Measurements from ENCODE around the gene TLK1. TPM values are rescaled to one million over a fixed set of nuclear protein-coding genes. Genes with fewer than 3 reads are reported as not detected.
A peak's percentile ranks its signal among the peaks of the same experiment; 100 is the strongest.

Gene TLK1
- total and polyA plus RNA-seq, 2 experiments from 2014 or later = 9.2 to 21.8 TPM

- H3K4me3 ChIP-seq = no peak overlapping the region
- WGBS (ENCODE audit: low lambda C conversion rate, missing lambda C conversion rate) = 70% methylated on average over 2 of the region's 2 CpGs
- H3K27me3 ChIP-seq = no peaks in the 10 kb centered on the region
- no peak overlapping the region for H3K4me2 ChIP-seq
- TF ChIP-seq CTCF (IDR thresholded peaks at IDR 0.05; ENCODE audit: poor library complexity) (no peak), EZH2 (IDR thresholded peaks at IDR 0.05; ENCODE audit: borderline replicate concordance) (no peak), EZH2phosphoT487 (IDR thresholded peaks at IDR 0.05; ENCODE audit: low read depth, severe bottlenecking, unreplicated experiment) (no peak)
- H3K79me2 ChIP-seq = no peaks in the 10 kb centered on the region
- no peak for DNase-seq (ENCODE audit: low spot score)
- no peak overlapping the region for H3K27ac ChIP-seq
- H3K36me3 ChIP-seq (replicated peaks; ENCODE audit: insufficient read depth, low read depth) = no peaks in the 10 kb centered on the region
- H3K9me2 ChIP-seq (replicated peaks; ENCODE audit: insufficient read depth) = no peaks in the 10 kb centered on the region
- no peaks in the 10 kb centered on the region for H4K20me1 ChIP-seq (ENCODE audit: insufficient read depth, poor library complexity, severe bottlenecking)
- H3K9me3 ChIP-seq (ENCODE audit: low read depth) = no peaks in the 10 kb centered on the region
- no peaks in the 10 kb centered on the region for H3K4me1 ChIP-seq (ENCODE audit: insufficient read depth)
- H2AFZ ChIP-seq = no peak overlapping the region
These were observed 8.6 kb upstream of the TLK1 start for GRCh38 chr2:171169333-171169732.

- no peak overlapping the region for H2AFZ ChIP-seq
- no peaks in the 10 kb centered on the region for H3K27me3 ChIP-seq
- no peak overlapping the region for H3K4me2 ChIP-seq
- no peak for DNase-seq (ENCODE audit: low spot score)
- 94% methylated on average over 1 of the region's 1 CpG for WGBS (ENCODE audit: low lambda C conversion rate, missing lambda C conversion rate)
- TF ChIP-seq CTCF (IDR thresholded peaks at IDR 0.05; ENCODE audit: poor library complexity) = no peak
- no peak for TF ChIP-seq EZH2phosphoT487 (IDR thresholded peaks at IDR 0.05; ENCODE audit: low read depth, severe bottlenecking, unreplicated experiment)
- TF ChIP-seq EZH2 (IDR thresholded peaks at IDR 0.05; ENCODE audit: borderline replicate concordance) = no peak
- no peaks in the 10 kb centered on the region for H3K4me1 ChIP-seq (ENCODE audit: insufficient read depth)
- H3K36me3 ChIP-seq (replicated peaks; ENCODE audit: insufficient read depth, low read depth) = no peaks in the 10 kb centered on the region
- peaks cover 5% of the 10 kb centered on the region for H3K79me2 ChIP-seq
- H3K9me2 ChIP-seq (replicated peaks; ENCODE audit: insufficient read depth) = no peaks in the 10 kb centered on the region
- no peaks in the 10 kb centered on the region for H4K20me1 ChIP-seq (ENCODE audit: insufficient read depth, poor library complexity, severe bottlenecking)
- no peak overlapping the region for H3K4me3 ChIP-seq
- no peak overlapping the region for H3K27ac ChIP-seq
- H3K9me3 ChIP-seq (ENCODE audit: low read depth) = no peaks in the 10 kb centered on the region
These were observed 6.8 kb upstream of the TLK1 start for GRCh38 chr2:171167352-171167997.

- Histone ChIP-seq H4K20me1 (ENCODE audit: insufficient read depth, poor library complexity, severe bottlenecking) (no peaks in the 10 kb centered on the region), H3K27ac (no peak overlapping the region), H3K27me3 (no peaks in the 10 kb centered on the region), H3K4me2 (peak overlapping the region; percentile 41), H3K9me2 (replicated peaks; ENCODE audit: insufficient read depth) (no peaks in the 10 kb centered on the region), H2AFZ (peak overlapping the region; percentile 2), H3K4me1 (ENCODE audit: insufficient read depth) (no peaks in the 10 kb centered on the region), H3K36me3 (replicated peaks; ENCODE audit: insufficient read depth, low read depth) (no peaks in the 10 kb centered on the region), H3K79me2 (peaks cover 7% of the 10 kb centered on the region), H3K9me3 (ENCODE audit: low read depth) (no peaks in the 10 kb centered on the region), H3K4me3 (no peak overlapping the region)
- 33% methylated on average over 6 of the region's 6 CpGs for WGBS (ENCODE audit: low lambda C conversion rate, missing lambda C conversion rate)
- no peak for TF ChIP-seq EZH2 (IDR thresholded peaks at IDR 0.05; ENCODE audit: borderline replicate concordance)
- TF ChIP-seq EZH2phosphoT487 (IDR thresholded peaks at IDR 0.05; ENCODE audit: low read depth, severe bottlenecking, unreplicated experiment) = no peak
- TF ChIP-seq CTCF (IDR thresholded peaks at IDR 0.05; ENCODE audit: poor library complexity) = no peak
- DNase-seq (ENCODE audit: low spot score) = peak; percentile 15
These were observed 5.8 kb upstream of the TLK1 start for GRCh38 chr2:171166328-171166983.
